ENCODE data around the gene PRR19. TPM values are rescaled to one million over a fixed set of nuclear protein-coding genes. Genes with fewer than 3 reads are reported as not detected.

PRR19 gene
- total and polyA plus RNA-seq, 10 of the 15 experiments (the other 5 are each of a cell fraction or from before 2014, with no cell fraction given), result 0.09 to 1.7 (median 0.73) TPM; not detected in 1

GRCh38 chr19:42325896-42326771 is 24.2 kb downstream of the PRR19 start:
- DNase-seq (ENCODE audit: low read depth, low spot score) (no peak), FAIRE-seq (peak; percentile 62), ATAC-seq (peak; percentile 43)
- WGBS (ENCODE audit: insufficient coverage, insufficient replicate concordance, low lambda C conversion rate, missing lambda C conversion rate), result 5% methylated on average over 37 of the region's 37 CpGs
- TSS peak; percentile 88 for BruUV-seq (replicated peaks)
- ChIA-PET SMC1A (ENCODE audit: uncharacterized antibody, unreplicated experiment) (no interaction called here), POLR2A (interaction anchor here (0.7 to 1.0 kb wide), 2 partner anchors 250 to 314 kb away, joined by 3 read pairs; partner anchors contain the start of gene ZNF574), CTCF (interaction anchor here (1.3 to 2.9 kb wide), 2 partner anchors 15 to 75 kb away, joined by 3 to 11 read pairs; no protein-coding TSS in a partner anchor), RAD21 (ENCODE audit: unreplicated experiment) (interaction anchor here (0.7 kb wide), 1 partner anchor 75 kb away, joined by 3 read pairs; no protein-coding TSS in a partner anchor)
- intact Hi-C loops (cut with micrococcal nuclease; ENCODE audit: unreplicated experiment), result loop anchor here (1.0 to 10.0 kb wide), 4 partner anchors 71 to 221 kb away; no protein-coding TSS in a partner anchor
- Histone ChIP-seq H2AFZ (ENCODE audit: control insufficient read depth, low read depth, low read length) (peak overlapping the region; percentile 95), H3K36me3 (ENCODE audit: control insufficient read depth in 2 of 2, insufficient read depth in 2 of 2, low read length in 1 of 2) (no peaks in the 10 kb centered on the region), H3K9ac (ENCODE audit: control insufficient read depth, insufficient read depth, low read length) (peak overlapping the region; percentile 92), H3K27me3 (replicated peaks in 1 of 2; ENCODE audit: control insufficient read depth in 2 of 2, insufficient read depth in 2 of 2, low read length in 1 of 2) (peaks cover 3 to 4% of the 10 kb centered on the region in 2 experiments; a peak in 2 of 4 replicates), H4K20me1 (ENCODE audit: control insufficient read depth, insufficient read depth) (no peaks in the 10 kb centered on the region), H3K4me1 (ENCODE audit: control insufficient read depth, insufficient read depth, low read length) (peaks cover 7% of the 10 kb centered on the region), H3K27ac (ENCODE audit: control insufficient read depth, insufficient read depth) (peak overlapping the region; percentile 57), H3K4me2 (ENCODE audit: control insufficient read depth, insufficient read depth) (peak overlapping the region; percentile 91), H3K79me2 (ENCODE audit: control insufficient read depth, insufficient read depth, low read length) (peaks cover 13% of the 10 kb centered on the region), H3K4me3 (peak overlapping the region; percentile 93), H3K9me3 (replicated peaks; ENCODE audit: control insufficient read depth, insufficient read depth, low read length) (no peaks in the 10 kb centered on the region)
- in situ Hi-C loops (cut with MboI), result no loop called here
- no peak for TF ChIP-seq CHD2 (IDR thresholded peaks at IDR 0.05; ENCODE audit: borderline replicate concordance, low read depth, low read length)
- no peak for TF ChIP-seq E2F4 (IDR thresholded peaks at IDR 0.05; ENCODE audit: low read depth, low read length)
- peak; percentile 79 for TF ChIP-seq NR2F1 (conservative IDR thresholded peaks at IDR 0.05)
- 0 out of 2 replicates have a peak, but pooled peaks have one; percentile 20 for TF ChIP-seq GATAD2B (conservative IDR thresholded peaks at IDR 0.05; ENCODE audit: low read depth)
- TF ChIP-seq RFX5 (IDR thresholded peaks at IDR 0.05; ENCODE audit: low read depth, low read length), result no peak
- no peak for TF ChIP-seq ZZZ3 (IDR thresholded peaks at IDR 0.05; ENCODE audit: control insufficient read depth, insufficient read length, low read depth)
- TF ChIP-seq MEF2B (IDR thresholded peaks at IDR 0.05; ENCODE audit: partially characterized antibody, poor library complexity, severe bottlenecking), result peak; percentile 36
- TF ChIP-seq FOS (IDR thresholded peaks at IDR 0.05; ENCODE audit: borderline replicate concordance, extremely low read depth, insufficient read length), result no peak
- no peak for TF ChIP-seq PKNOX1 (IDR thresholded peaks at IDR 0.05)
- no peak for TF ChIP-seq SP1 (IDR thresholded peaks at IDR 0.05; ENCODE audit: low read depth, low read length)
- TF ChIP-seq USF2 (IDR thresholded peaks at IDR 0.05; ENCODE audit: borderline replicate concordance, low read depth, low read length), result no peak
- TF ChIP-seq ZNF24 (IDR thresholded peaks at IDR 0.05), result no peak
- TF ChIP-seq PML (IDR thresholded peaks at IDR 0.05; ENCODE audit: low read length), result no peak
- no peak for TF ChIP-seq CUX1 (IDR thresholded peaks at IDR 0.05; ENCODE audit: insufficient replicate concordance, low read depth, low read length)

Measured in GM12878 (cell line).